ENCODE measurements around the gene ADAMTS12. TPM values are rescaled to one million over a fixed set of nuclear protein-coding genes. Genes with fewer than 3 reads are reported as not detected.
A peak's percentile ranks its signal among the peaks of the same experiment; 100 is the strongest.

ADAMTS12 gene, protein sequence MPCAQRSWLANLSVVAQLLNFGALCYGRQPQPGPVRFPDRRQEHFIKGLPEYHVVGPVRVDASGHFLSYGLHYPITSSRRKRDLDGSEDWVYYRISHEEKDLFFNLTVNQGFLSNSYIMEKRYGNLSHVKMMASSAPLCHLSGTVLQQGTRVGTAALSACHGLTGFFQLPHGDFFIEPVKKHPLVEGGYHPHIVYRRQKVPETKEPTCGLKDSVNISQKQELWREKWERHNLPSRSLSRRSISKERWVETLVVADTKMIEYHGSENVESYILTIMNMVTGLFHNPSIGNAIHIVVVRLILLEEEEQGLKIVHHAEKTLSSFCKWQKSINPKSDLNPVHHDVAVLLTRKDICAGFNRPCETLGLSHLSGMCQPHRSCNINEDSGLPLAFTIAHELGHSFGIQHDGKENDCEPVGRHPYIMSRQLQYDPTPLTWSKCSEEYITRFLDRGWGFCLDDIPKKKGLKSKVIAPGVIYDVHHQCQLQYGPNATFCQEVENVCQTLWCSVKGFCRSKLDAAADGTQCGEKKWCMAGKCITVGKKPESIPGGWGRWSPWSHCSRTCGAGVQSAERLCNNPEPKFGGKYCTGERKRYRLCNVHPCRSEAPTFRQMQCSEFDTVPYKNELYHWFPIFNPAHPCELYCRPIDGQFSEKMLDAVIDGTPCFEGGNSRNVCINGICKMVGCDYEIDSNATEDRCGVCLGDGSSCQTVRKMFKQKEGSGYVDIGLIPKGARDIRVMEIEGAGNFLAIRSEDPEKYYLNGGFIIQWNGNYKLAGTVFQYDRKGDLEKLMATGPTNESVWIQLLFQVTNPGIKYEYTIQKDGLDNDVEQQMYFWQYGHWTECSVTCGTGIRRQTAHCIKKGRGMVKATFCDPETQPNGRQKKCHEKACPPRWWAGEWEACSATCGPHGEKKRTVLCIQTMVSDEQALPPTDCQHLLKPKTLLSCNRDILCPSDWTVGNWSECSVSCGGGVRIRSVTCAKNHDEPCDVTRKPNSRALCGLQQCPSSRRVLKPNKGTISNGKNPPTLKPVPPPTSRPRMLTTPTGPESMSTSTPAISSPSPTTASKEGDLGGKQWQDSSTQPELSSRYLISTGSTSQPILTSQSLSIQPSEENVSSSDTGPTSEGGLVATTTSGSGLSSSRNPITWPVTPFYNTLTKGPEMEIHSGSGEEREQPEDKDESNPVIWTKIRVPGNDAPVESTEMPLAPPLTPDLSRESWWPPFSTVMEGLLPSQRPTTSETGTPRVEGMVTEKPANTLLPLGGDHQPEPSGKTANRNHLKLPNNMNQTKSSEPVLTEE (N-terminal part only)
- total RNA-seq (2014; rRNA removed; shearing (Covaris generic)) (not detected in 2 replicates), total RNA-seq (2022) (not detected in 2 replicates), Bru-seq, nascent RNA (percentile 13 among the genes with signal in this experiment), BruChase-seq, experiment 1, labeled RNA remaining after a 6-hour chase (percentile 4 among the genes with signal in this experiment), BruChase-seq, experiment 2, labeled RNA remaining after a 2-hour chase (percentile 12 among the genes with signal in this experiment)
- long read RNA-seq: 0 reads

DNA sequence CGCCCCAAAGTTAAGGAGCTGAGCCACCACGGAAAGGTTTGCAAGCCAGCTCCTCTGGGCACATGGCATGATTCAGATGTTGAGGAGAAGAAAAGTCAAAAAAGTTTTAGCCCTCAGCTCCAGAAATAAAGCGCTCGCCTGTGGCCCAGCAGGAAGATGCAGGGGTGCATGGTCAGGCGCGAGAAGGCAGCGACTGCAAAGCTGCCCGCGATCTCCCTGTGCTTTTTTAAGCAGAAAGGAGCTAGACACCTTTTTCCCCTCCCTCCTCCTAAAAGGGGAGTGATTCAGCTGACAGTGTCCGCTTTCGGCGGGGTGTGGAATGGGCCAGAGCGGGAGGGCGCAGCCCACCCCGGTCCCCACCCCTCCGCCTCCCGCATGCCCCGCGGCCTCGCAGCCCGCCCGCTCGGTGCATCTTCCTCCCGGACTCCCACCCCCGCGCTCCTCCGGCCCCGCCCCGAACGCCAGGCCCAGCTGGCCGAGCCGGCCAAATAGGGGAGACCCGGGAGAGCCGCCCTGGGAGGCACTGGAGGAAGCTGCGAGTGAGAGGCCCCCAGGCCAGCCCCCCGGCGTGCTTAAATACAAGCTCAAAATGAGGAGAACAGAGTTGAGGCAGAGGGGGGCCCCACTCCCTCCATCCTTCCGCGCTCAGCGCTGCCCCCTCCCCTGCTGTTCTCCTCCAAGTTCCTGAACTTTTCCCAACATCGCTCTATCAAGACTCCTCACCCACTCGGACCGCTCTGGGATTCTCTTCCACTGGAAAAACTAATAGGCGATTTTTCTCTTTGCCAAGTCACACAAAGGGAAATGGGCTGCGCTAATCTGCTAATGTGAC, at the start of gene ADAMTS12:
Gene ADAMTS12, minus strand, starts transcription at position 203 of the 832 bp plus-strand sequence. Its CDS starts 134 bp downstream, at position 69.
- Histone ChIP-seq H3K9me2 (ENCODE audit: insufficient read depth, low read length) (no peaks in the 10 kb centered on the region), H3K36me3 (ENCODE audit: insufficient read depth, low read length) (no peaks in the 10 kb centered on the region), H3K4me3 (ENCODE audit: low read depth, low read length, poor library complexity, severe bottlenecking) (no peak within 1 kb of the TSS), H3K4me2 (ENCODE audit: low read length) (no peak within 1 kb of the TSS), H3K4me1 (ENCODE audit: insufficient read depth, low read length, poor library complexity, severe bottlenecking) (no peaks in the 10 kb centered on the region), H2AFZ (ENCODE audit: low read length) (no peak within 1 kb of the TSS), H4K20me1 (ENCODE audit: insufficient read depth, low read length) (no peaks in the 10 kb centered on the region), H3K27ac (ENCODE audit: low read depth, low read length, poor library complexity, severe bottlenecking) (no peak within 1 kb of the TSS), H3K79me2 (ENCODE audit: insufficient read depth, low read depth, low read length) (no peaks in the 10 kb centered on the region), H3K9me3 (ENCODE audit: low read length) (no peaks in the 10 kb centered on the region)
- ChIA-PET POLR2A (interaction anchor here (0.7 kb wide), 1 partner anchor 16 kb away, joined by 7 read pairs; no protein-coding TSS in a partner anchor), CTCF (ENCODE audit: unreplicated experiment) (no interaction called here)
- intact Hi-C loops (cut with micrococcal nuclease; ENCODE audit: unreplicated experiment): no loop called here
- BruUV-seq (replicated peaks): no TSS peak
- no peak for DNase-seq (ENCODE audit: low spot score)
- TF ChIP-seq EZH2phosphoT487 (IDR thresholded peaks at IDR 0.05; ENCODE audit: borderline replicate concordance, low read depth, low read length): no peak
- TF ChIP-seq, protein P1, sequence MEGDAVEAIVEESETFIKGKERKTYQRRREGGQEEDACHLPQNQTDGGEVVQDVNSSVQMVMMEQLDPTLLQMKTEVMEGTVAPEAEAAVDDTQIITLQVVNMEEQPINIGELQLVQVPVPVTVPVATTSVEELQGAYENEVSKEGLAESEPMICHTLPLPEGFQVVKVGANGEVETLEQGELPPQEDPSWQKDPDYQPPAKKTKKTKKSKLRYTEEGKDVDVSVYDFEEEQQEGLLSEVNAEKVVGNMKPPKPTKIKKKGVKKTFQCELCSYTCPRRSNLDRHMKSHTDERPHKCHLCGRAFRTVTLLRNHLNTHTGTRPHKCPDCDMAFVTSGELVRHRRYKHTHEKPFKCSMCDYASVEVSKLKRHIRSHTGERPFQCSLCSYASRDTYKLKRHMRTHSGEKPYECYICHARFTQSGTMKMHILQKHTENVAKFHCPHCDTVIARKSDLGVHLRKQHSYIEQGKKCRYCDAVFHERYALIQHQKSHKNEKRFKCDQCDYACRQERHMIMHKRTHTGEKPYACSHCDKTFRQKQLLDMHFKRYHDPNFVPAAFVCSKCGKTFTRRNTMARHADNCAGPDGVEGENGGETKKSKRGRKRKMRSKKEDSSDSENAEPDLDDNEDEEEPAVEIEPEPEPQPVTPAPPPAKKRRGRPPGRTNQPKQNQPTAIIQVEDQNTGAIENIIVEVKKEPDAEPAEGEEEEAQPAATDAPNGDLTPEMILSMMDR (conservative IDR thresholded peaks at IDR 0.05; ENCODE audit: low read length): no peak

DNA sequence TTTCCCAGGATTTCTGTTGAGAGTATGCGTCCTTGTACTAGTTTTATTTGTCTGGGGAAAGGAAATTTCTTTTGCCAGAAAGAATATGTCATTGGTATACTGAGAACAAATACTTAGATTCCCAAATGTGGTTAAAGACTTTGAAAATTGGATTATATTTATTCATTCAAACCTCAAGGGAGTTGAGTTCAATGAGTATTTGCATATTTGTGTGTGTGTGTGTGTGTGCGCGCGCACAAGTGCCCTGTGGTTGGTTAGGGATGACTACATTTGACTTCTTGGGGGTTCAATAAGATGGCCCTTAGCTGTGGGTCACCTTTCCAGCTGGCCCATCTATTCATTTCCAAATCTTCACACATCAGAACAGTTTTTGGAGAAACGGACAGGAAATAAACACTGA, 49.3 kb upstream of the ADAMTS12 start:
- H3K27ac ChIP-seq (ENCODE audit: low read depth, low read length, poor library complexity, severe bottlenecking): no peak overlapping the region
- ChIA-PET CTCF (ENCODE audit: unreplicated experiment) (no interaction called here), POLR2A (no interaction called here)
- no peak overlapping the region for H3K4me3 ChIP-seq (ENCODE audit: low read depth, low read length, poor library complexity, severe bottlenecking)
- no peak overlapping the region for H2AFZ ChIP-seq (ENCODE audit: low read length)
- no peak overlapping the region for H3K4me2 ChIP-seq (ENCODE audit: low read length)
- no TSS peak for BruUV-seq (replicated peaks)
- DNase-seq (ENCODE audit: low spot score): no peak
- H3K9me2 ChIP-seq (ENCODE audit: insufficient read depth, low read length): no peaks in the 10 kb centered on the region
- no peaks in the 10 kb centered on the region for H3K36me3 ChIP-seq (ENCODE audit: insufficient read depth, low read length)
- no peaks in the 10 kb centered on the region for H3K9me3 ChIP-seq (ENCODE audit: low read length)
- no peak for TF ChIP-seq EZH2phosphoT487 (IDR thresholded peaks at IDR 0.05; ENCODE audit: borderline replicate concordance, low read depth, low read length)
- TF ChIP-seq, protein P1 (conservative IDR thresholded peaks at IDR 0.05; ENCODE audit: low read length): no peak
- H3K79me2 ChIP-seq (ENCODE audit: insufficient read depth, low read depth, low read length): no peaks in the 10 kb centered on the region
- no peaks in the 10 kb centered on the region for H3K4me1 ChIP-seq (ENCODE audit: insufficient read depth, low read length, poor library complexity, severe bottlenecking)
- intact Hi-C loops (cut with micrococcal nuclease; ENCODE audit: unreplicated experiment): no loop called here
- no peaks in the 10 kb centered on the region for H4K20me1 ChIP-seq (ENCODE audit: insufficient read depth, low read length)

Measured in OCI-LY7 (cell line).